HCT116 (cell line): ENCODE measurements around the gene RALGPS1. TPM values are rescaled to one million over a fixed set of nuclear protein-coding genes. Genes with fewer than 3 reads are reported as not detected.

Experiments used
- ATAC-seq: fragments of 200-7000 bp; cut with Tn5 transposase; 2 replicates; pipeline ENCODE4 v1.9.1; 2020; ENCODE audit warnings: mild to moderate bottlenecking, moderate library complexity
- BruUV-seq: library from RNA; stranded (reverse); fragments of 400-500 nt; replicated peaks from 2 replicates; lab custom pipeline; 2021; lab: Mats Ljungman, UMichigan
- CTCF ChIA-PET: fragments of 300-600 bp; sonication (Branson Sonifier 250); formaldehyde crosslinking; loops from one replicate; lab custom pipeline; 2021; ENCODE audit warnings: antibody characterized with exemption; lab: Charles Lee
- POLR2A ChIA-PET: fragments of 300-600, 350-600 bp; sonication (Branson Sonifier 250); formaldehyde crosslinking; loops from one replicate; lab custom pipeline; 2021; ENCODE audit warnings: antibody characterized with exemption; lab: Charles Lee
- RAD21 ChIA-PET, 2 experiments: fragments of 300-600 bp; sonication (Branson Sonifier 250); formaldehyde crosslinking; loops; one replicate each; lab custom pipeline; 2023; ENCODE audit warnings: low total read pairs in 2 of 2; ENCODE audit not compliant: uncharacterized antibody in 2 of 2, unreplicated experiment in 2 of 2, low non-redundant PET in 1 of 2; lab: Charles Lee
- DNase-seq: peaks from one replicate; pipeline ENCODE4 v3.0.0-alpha.2; 2010; ENCODE audit warnings: low read depth, low spot score
- H2AFZ ChIP-seq: fragments of 200-600 bp; shearing (Covaris generic), sonication (generic); 2 replicates; pipeline ENCODE4 v1.6.1; 2017; ENCODE audit warnings: low read depth, mixed run types, mixed read lengths, antibody characterized with exemption, low read length; ENCODE audit not compliant: poor library complexity, severe bottlenecking
- H3K27ac ChIP-seq: 2 replicates; pipeline ENCODE4 v1.5.1; 2012; ENCODE audit warnings: low read depth, low read length
- H3K27me3 ChIP-seq: fragments of 200-600 bp; sonication (generic); 2 replicates; pipeline ENCODE4 v1.6.1; 2016; ENCODE audit warnings: mixed run types, low read length, mixed read lengths; ENCODE audit not compliant: insufficient read depth
- H3K36me3 ChIP-seq, 2 experiments: fragments of 200-500 bp in 1 of 2; fragments of 200-600 bp in 1 of 2; sonication (Bioruptor generic) in 1 of 2; sonication (generic) in 1 of 2; 2 replicates each; pipeline versions ENCODE4 v1.5.1 to v1.6.1; 2014 to 2016; ENCODE audit warnings: low read length in 2 of 2, inconsistent platforms in 1 of 2, mixed read lengths in 1 of 2, mixed run types in 1 of 2; ENCODE audit not compliant: insufficient read depth in 2 of 2, control insufficient read depth in 1 of 2
- H3K4me1 ChIP-seq, 2 experiments: fragments of 200-600 bp in 1 of 2; sonication (generic) in 1 of 2; 2 replicates each; pipeline versions ENCODE4 v1.5.1 to v1.6.1; 2012 to 2017; ENCODE audit warnings: low read length in 2 of 2, inconsistent platforms in 1 of 2, mild to moderate bottlenecking in 1 of 2, mixed read lengths in 1 of 2, mixed run types in 1 of 2, moderate library complexity in 1 of 2; ENCODE audit not compliant: insufficient read depth in 2 of 2, control insufficient read depth in 1 of 2
- H3K4me2 ChIP-seq: fragments of 200-600 bp; sonication (generic); 2 replicates; pipeline ENCODE4 v1.6.1; 2017; ENCODE audit warnings: mixed run types, low read length, mixed read lengths
- H3K4me3 ChIP-seq, 2 experiments: fragments of 200-600 bp in 1 of 2; sonication (generic) in 1 of 2; replicated peaks in 1 of 2; 2 replicates each; pipeline ENCODE4 v1.5.1; 2011 to 2016; ENCODE audit warnings: low read length in 2 of 2, control low read depth in 1 of 2, low read depth in 1 of 2, mild to moderate bottlenecking in 1 of 2, mixed read lengths in 1 of 2, mixed run types in 1 of 2
- H3K79me2 ChIP-seq: fragments of 200-600 bp; sonication (generic); 2 replicates; pipeline ENCODE4 v1.6.1; 2017; ENCODE audit warnings: mild to moderate bottlenecking, mixed run types, low read length, moderate library complexity, mixed read lengths; ENCODE audit not compliant: insufficient read depth
- H3K9ac ChIP-seq: fragments of 200-600 bp; sonication (generic); 2 replicates; pipeline ENCODE4 v1.6.1; 2016; ENCODE audit warnings: low read length, mixed read lengths
- H3K9me2 ChIP-seq: fragments of 200-600 bp; sonication (generic), shearing (Covaris generic); 2 replicates; pipeline ENCODE4 v1.6.1; 2017; ENCODE audit warnings: mixed run types, mild to moderate bottlenecking, moderate library complexity; ENCODE audit not compliant: insufficient read depth
- H3K9me3 ChIP-seq, 2 experiments: fragments of 200-500 bp in 1 of 2; fragments of 200-600 bp in 1 of 2; sonication (Bioruptor generic) in 1 of 2; sonication (generic) in 1 of 2; 2 replicates each; pipeline ENCODE4 v1.6.1; 2014 to 2017; ENCODE audit warnings: low read length in 2 of 2, mixed read lengths in 2 of 2, inconsistent platforms in 1 of 2, low read depth in 1 of 2, mild to moderate bottlenecking in 1 of 2, mixed run types in 1 of 2, moderate library complexity in 1 of 2; ENCODE audit not compliant: control insufficient read depth in 1 of 2, insufficient read depth in 1 of 2
- H4K20me1 ChIP-seq: fragments of 200-600 bp; sonication (generic), shearing (Covaris generic); 2 replicates; pipeline ENCODE4 v1.6.1; 2017; ENCODE audit warnings: mixed run types, mild to moderate bottlenecking, moderate library complexity; ENCODE audit not compliant: insufficient read depth
- CTCF ChIP-seq, 3 experiments: fragments of 200-600 bp in 1 of 3; sonication (generic) in 1 of 3; IDR thresholded peaks in 2 of 3; conservative IDR thresholded peaks in 1 of 3; 2 replicates each; pipeline ENCODE4 v1.5.1; 2012 to 2017; ENCODE audit warnings: low read depth in 2 of 3, low read length in 2 of 3, antibody characterized with exemption in 1 of 3, borderline replicate concordance in 1 of 3, control low read depth in 1 of 3, mild to moderate bottlenecking in 1 of 3, mixed read lengths in 1 of 3, mixed run types in 1 of 3, moderate library complexity in 1 of 3; ENCODE audit not compliant: insufficient read depth in 1 of 3
- EZH2 ChIP-seq: fragments of 200-600 bp; sonication (generic); IDR thresholded peaks from 2 replicates; pipeline ENCODE4 v1.6.1; 2017; ENCODE audit warnings: antibody characterized with exemption, mixed run types
- SP1 ChIP-seq: IDR thresholded peaks from 2 replicates; pipeline ENCODE4 v1.6.1; 2012; ENCODE audit warnings: low read depth
- YY1 ChIP-seq: IDR thresholded peaks from 2 replicates; pipeline ENCODE4 v1.6.1; 2011; ENCODE audit warnings: low read length, low read depth, moderate library complexity, mild to moderate bottlenecking; ENCODE audit not compliant: insufficient replicate concordance; ENCODE audit errors: extremely low read depth
- ZBTB33 ChIP-seq: IDR thresholded peaks from 2 replicates; pipeline ENCODE4 v1.6.1; 2011; ENCODE audit warnings: mild to moderate bottlenecking, low read length, moderate library complexity; ENCODE audit not compliant: insufficient replicate concordance; ENCODE audit errors: extremely low read depth
- intact Hi-C: fragments of 100-400 bp; cut with micrococcal nuclease; formaldehyde crosslinking; loops from 2 replicates; pipeline ENCODE4 v1.10.0; 2022
- total RNA-seq: library from RNA; stranded (reverse); gene quantifications from one replicate; pipeline ENCODE4 v1.2.1, GENCODE V29; 2021; ENCODE audit not compliant: unreplicated experiment
- TF ChIP-seq, protein P1 (sequence below): IDR thresholded peaks from 2 replicates; pipeline ENCODE4 v1.6.1; 2012; ENCODE audit warnings: low read depth

Gene RALGPS1
- total RNA-seq, 1 experiment from 2014 or later = 7.6 TPM

- Histone ChIP-seq H3K79me2 (no peaks in the 10 kb centered on the region), H2AFZ (no peak overlapping the region), H3K9me3 (no peaks in the 10 kb centered on the region), H3K36me3 (no peaks in the 10 kb centered on the region), H3K27me3 (no peaks in the 10 kb centered on the region)
- intact Hi-C loops = no loop called here
- TF ChIP-seq, protein P1, sequence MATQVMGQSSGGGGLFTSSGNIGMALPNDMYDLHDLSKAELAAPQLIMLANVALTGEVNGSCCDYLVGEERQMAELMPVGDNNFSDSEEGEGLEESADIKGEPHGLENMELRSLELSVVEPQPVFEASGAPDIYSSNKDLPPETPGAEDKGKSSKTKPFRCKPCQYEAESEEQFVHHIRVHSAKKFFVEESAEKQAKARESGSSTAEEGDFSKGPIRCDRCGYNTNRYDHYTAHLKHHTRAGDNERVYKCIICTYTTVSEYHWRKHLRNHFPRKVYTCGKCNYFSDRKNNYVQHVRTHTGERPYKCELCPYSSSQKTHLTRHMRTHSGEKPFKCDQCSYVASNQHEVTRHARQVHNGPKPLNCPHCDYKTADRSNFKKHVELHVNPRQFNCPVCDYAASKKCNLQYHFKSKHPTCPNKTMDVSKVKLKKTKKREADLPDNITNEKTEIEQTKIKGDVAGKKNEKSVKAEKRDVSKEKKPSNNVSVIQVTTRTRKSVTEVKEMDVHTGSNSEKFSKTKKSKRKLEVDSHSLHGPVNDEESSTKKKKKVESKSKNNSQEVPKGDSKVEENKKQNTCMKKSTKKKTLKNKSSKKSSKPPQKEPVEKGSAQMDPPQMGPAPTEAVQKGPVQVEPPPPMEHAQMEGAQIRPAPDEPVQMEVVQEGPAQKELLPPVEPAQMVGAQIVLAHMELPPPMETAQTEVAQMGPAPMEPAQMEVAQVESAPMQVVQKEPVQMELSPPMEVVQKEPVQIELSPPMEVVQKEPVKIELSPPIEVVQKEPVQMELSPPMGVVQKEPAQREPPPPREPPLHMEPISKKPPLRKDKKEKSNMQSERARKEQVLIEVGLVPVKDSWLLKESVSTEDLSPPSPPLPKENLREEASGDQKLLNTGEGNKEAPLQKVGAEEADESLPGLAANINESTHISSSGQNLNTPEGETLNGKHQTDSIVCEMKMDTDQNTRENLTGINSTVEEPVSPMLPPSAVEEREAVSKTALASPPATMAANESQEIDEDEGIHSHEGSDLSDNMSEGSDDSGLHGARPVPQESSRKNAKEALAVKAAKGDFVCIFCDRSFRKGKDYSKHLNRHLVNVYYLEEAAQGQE = no peak
- no peak for TF ChIP-seq CTCF (IDR thresholded peaks at IDR 0.05 in 2 of 3, conservative IDR thresholded peaks at IDR 0.05 in 1 of 3; ENCODE audit: borderline replicate concordance in 1 of 3, insufficient read depth in 1 of 3, low read depth in 2 of 3, low read length in 2 of 3)
- no peak for TF ChIP-seq EZH2
- no peak for TF ChIP-seq SP1
- TF ChIP-seq YY1 = no peak
- no peak for TF ChIP-seq ZBTB33
- TF ChIP-seq, all 23 proteins: peak for 0
- Histone ChIP-seq H3K9me2 (no peaks in the 10 kb centered on the region), H3K4me2 (no peak overlapping the region), H3K27ac (no peak overlapping the region), H3K4me1 (no peaks in the 10 kb centered on the region), H3K4me3 (no peak overlapping the region), H4K20me1 (no peaks in the 10 kb centered on the region), H3K9ac (no peak overlapping the region)
- CTCF ChIA-PET = no interaction called here
- DNase-seq = no peak
- POLR2A ChIA-PET = no interaction called here
- RAD21 ChIA-PET = no interaction called here
- BruUV-seq = no TSS peak
- ATAC-seq = no peak
These were observed 353.4 kb downstream of the RALGPS1 start for GRCh38 chr9:127267793-127268525.
